Naive thymus-derived CD8-positive, alpha-beta T cell (primary cell): ENCODE data around the gene LAMA5. TPM values are rescaled to one million over a fixed set of nuclear protein-coding genes. Genes with fewer than 3 reads are reported as not detected.

ENCODE experiments used
- ATAC-seq, 2 donors: fragments of 150-1000 bp; cut with Tn5 transposase in 1 of 2; sonication (Bioruptor Pico), chemical (Tn5 transposase) in 1 of 2; 1 replicate in 1 of 2; 2 replicates in 1 of 2; pipeline ENCODE4 v1.10.0; 2021; ENCODE audit warnings: mild to moderate bottlenecking in 2 of 2, moderate library complexity in 2 of 2
- POLR2A ChIA-PET: fragments of 350-600 bp; sonication (Branson Sonifier 250); formaldehyde crosslinking; loops from one replicate; lab custom pipeline; 2021; ENCODE audit warnings: antibody characterized with exemption; lab: Charles Lee
- DNase-seq, 10 donors: peaks; one replicate each; pipeline versions ENCODE4 v3.0.0 to v3.0.0-alpha.2; 2020 to 2022
- H3K27ac Mint-ChIP-seq, 10 donors: one replicate each; pipeline ENCODE4 v1.8.0; 2020 to 2022; ENCODE audit warnings: mild to moderate bottlenecking in 10 of 10, mixed read lengths in 10 of 10, moderate library complexity in 4 of 10, inconsistent platforms in 1 of 10
- H3K27me3 Mint-ChIP-seq, 5 donors: one replicate each; pipeline ENCODE4 v1.8.0; 2021 to 2022; ENCODE audit warnings: mixed read lengths in 5 of 5
- H3K36me3 Mint-ChIP-seq, 3 donors: one replicate each; pipeline ENCODE4 v1.8.0; 2020 to 2022; ENCODE audit warnings: mixed read lengths in 3 of 3, mild to moderate bottlenecking in 2 of 3, inconsistent platforms in 1 of 3
- H3K4me1 Mint-ChIP-seq, 4 donors: one replicate each; pipeline ENCODE4 v1.8.0; 2021 to 2022; ENCODE audit warnings: mixed read lengths in 4 of 4
- H3K4me3 Mint-ChIP-seq, 10 donors: one replicate each; pipeline ENCODE4 v1.8.0; 2020 to 2022; ENCODE audit warnings: mild to moderate bottlenecking in 10 of 10, mixed read lengths in 10 of 10, moderate library complexity in 6 of 10, inconsistent platforms in 1 of 10
- H3K9me3 Mint-ChIP-seq, 9 donors: one replicate each; pipeline ENCODE4 v1.8.0; 2020 to 2022; ENCODE audit warnings: mixed read lengths in 9 of 9, mild to moderate bottlenecking in 3 of 9, inconsistent platforms in 1 of 9, moderate library complexity in 1 of 9
- polyA plus RNA-seq, 3 donors: library from polyadenylated mRNA; unstranded; fragments of 300-500 nt; fragmentation: Illumina TruSeq; gene quantifications; one replicate each; pipeline ENCODE4 v1.2.3, GENCODE V29; 2021
- total RNA-seq, 8 experiments: library from RNA in 2 of 8; stranded (reverse) in 2 of 8; gene quantifications; one replicate each; pipeline ENCODE4 v1.2.3 and lab custom pipeline; 2021 to 2026

The LAMA5 gene
- total and polyA plus RNA-seq, 5 experiments from 2014 or later: 0.27 to 4.0 (median 2.5) TPM; not detected in 2

GRCh38 chr20:62336329-62336728, 30.8 kb downstream of the LAMA5 start:
- ATAC-seq: no peak
- no peak for DNase-seq
- Mint-ChIP-seq H3K4me3 (no peak overlapping the region), H3K27ac (no peak overlapping the region), H3K4me1 (peaks cover 0 to 31% (median 0%) of the 10 kb centered on the region in 4 donors), H3K9me3 (peaks cover 0 to 7% (median 0%) of the 10 kb centered on the region in 9 donors), H3K27me3 (peaks cover 5 to 29% (median 10%) of the 10 kb centered on the region in 5 donors), H3K36me3 (peaks cover 0 to 7% (median 0%) of the 10 kb centered on the region in 3 donors)
- POLR2A ChIA-PET: no interaction called here

DNA sequence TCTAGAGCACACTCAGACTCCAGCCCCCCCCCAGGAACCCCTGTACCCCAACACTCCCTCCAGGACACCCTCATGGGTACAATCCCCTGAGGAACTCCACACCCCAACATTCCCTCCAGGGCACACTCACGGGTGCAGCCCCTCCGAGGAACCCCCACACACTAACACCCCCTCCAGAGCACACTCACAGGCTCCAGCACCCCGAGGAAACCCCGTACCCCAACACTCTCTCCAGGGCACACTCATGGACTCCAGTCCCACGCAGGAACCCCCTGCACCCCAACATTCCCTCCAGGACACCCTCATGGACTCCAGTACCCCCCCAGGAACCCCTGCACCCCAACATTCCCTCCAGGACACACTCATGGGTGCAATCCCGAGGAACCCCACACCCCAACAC, 31.6 kb downstream of the LAMA5 start:
- no peak overlapping the region for H3K4me3 Mint-ChIP-seq
- DNase-seq (no peak), ATAC-seq (no peak)
- H3K36me3 Mint-ChIP-seq: peaks cover 0 to 7% (median 0%) of the 10 kb centered on the region in 3 donors
- peaks cover 0 to 31% (median 0%) of the 10 kb centered on the region in 4 donors for H3K4me1 Mint-ChIP-seq
- H3K27me3 Mint-ChIP-seq: peaks cover 5 to 26% (median 10%) of the 10 kb centered on the region in 5 donors
- H3K9me3 Mint-ChIP-seq: peaks cover 0 to 7% (median 0%) of the 10 kb centered on the region in 9 donors
- POLR2A ChIA-PET: no interaction called here
- peak overlapping the region in 1 of 10 donors; percentile 24 for H3K27ac Mint-ChIP-seq

DNA sequence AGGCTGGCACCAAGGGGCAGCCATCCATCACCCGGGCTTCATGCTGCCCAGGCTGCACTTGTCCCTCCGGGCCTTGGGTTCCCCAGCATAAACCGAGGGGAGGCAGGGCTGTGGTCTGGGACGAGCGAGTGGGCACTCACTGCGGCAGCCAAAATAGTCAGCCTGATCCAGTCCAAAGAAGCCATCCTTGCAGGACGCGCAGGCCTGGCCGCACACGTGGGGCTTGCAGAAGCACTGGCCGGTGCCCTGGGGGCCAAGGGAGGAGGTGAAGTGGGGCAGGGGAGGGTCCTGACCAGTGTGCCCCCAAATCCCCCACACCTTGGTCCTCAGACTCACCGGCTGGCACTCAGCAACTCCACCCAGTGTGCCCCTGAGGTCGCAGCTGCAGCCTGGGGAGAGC, 32.2 kb downstream of the LAMA5 start:
- Mint-ChIP-seq H3K27me3 (peaks cover 3 to 24% (median 8%) of the 10 kb centered on the region in 5 donors), H3K36me3 (peaks cover 0 to 5% (median 0%) of the 10 kb centered on the region in 3 donors), H3K27ac (no peak overlapping the region), H3K4me3 (no peak overlapping the region), H3K4me1 (peaks cover 0 to 28% (median 0%) of the 10 kb centered on the region in 4 donors), H3K9me3 (peaks cover 0 to 3% (median 0%) of the 10 kb centered on the region in 9 donors)
- DNase-seq: no peak
- ATAC-seq: no peak
- POLR2A ChIA-PET: no interaction called here

GRCh38 chr20:62333820-62334595, 33.1 kb downstream of the LAMA5 start:
- Mint-ChIP-seq H3K9me3 (no peaks in the 10 kb centered on the region), H3K36me3 (no peaks in the 10 kb centered on the region), H3K27me3 (peaks cover 0 to 21% (median 0%) of the 10 kb centered on the region in 5 donors), H3K4me3 (no peak overlapping the region), H3K4me1 (peaks cover 0 to 21% (median 0%) of the 10 kb centered on the region in 4 donors), H3K27ac (no peak overlapping the region)
- DNase-seq (no peak), ATAC-seq (no peak)
- POLR2A ChIA-PET: no interaction called here

DNA sequence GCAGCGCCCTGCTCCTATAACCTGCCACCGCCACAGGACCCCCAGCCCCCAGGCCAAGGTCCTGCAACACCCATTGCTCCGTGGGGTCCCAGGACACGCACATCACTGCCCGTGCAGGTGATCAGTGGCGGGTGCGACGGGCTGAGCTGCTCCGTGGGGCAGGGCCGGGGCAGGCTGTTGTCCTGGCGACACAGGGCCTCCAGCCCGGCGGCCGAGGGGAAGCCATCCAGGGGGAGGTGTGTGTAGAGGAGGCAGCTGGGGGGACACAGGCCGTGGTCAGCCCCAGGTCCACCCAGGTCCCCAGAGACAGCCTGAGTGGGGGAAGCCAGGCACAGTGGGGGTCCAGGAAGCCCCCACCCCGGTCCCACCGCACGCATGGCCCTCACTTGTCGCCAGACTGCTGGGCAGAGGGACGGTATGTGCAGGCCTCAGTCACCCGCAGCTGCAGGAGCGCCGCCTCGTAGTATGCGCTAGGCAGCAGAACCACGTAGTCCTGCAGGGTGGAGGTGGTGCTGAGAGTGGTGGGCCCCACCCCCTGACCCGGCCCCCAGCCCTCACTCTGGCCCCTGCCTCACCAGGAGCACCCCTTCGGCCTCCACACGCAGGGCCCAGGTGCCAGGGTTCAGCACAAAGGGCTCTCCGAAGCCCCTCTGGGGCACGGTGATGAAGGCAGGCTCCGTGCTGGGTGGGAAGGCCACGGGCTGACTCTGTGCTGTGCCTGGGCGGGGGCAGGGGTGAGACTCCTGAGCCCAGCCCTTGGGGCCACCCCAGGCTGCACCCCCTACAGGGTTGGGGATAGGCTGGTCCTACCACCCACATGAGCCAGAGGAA, 33.9 kb downstream of the LAMA5 start:
- no peak for ATAC-seq

GRCh38 chr20:62332421-62332820, 34.7 kb downstream of the LAMA5 start:
- Mint-ChIP-seq H3K27ac (no peak overlapping the region), H3K4me1 (peaks cover 0 to 9% (median 0%) of the 10 kb centered on the region in 4 donors), H3K27me3 (peaks cover 0 to 17% (median 0%) of the 10 kb centered on the region in 5 donors), H3K9me3 (no peaks in the 10 kb centered on the region), H3K4me3 (no peak overlapping the region), H3K36me3 (no peaks in the 10 kb centered on the region)
- POLR2A ChIA-PET: no interaction called here
- ATAC-seq: no peak
- no peak for DNase-seq

More for the DNA sequence above, 33.9 kb downstream of the LAMA5 start:
- H3K36me3 Mint-ChIP-seq: no peaks in the 10 kb centered on the region
- POLR2A ChIA-PET: no interaction called here
- no peak overlapping the region for H3K27ac Mint-ChIP-seq
- H3K27me3 Mint-ChIP-seq: peaks cover 0 to 20% (median 0%) of the 10 kb centered on the region in 5 donors
- DNase-seq: no peak
- peaks cover 0 to 16% (median 0%) of the 10 kb centered on the region in 4 donors for H3K4me1 Mint-ChIP-seq
- H3K9me3 Mint-ChIP-seq: no peaks in the 10 kb centered on the region
- no peak overlapping the region for H3K4me3 Mint-ChIP-seq

DNA sequence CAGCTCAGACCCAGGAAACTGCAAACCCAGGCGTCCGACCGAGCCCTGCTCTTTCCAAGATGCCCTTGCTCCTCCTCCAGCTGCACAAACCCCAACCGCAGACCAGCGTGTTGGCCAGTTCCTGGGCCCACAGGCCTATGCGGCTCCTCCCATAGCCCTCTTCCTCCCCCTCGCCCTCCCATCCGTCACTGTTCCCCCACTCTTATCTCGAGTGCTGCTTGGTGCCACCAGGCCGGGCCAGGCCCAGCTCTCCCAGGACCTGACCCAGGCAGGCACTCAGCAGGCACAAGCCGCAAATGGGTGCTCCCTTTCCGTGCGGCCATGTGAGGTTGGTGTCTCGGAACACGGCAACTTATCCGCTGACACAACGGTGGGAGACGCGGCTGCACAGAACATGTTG, 35.8 kb downstream of the LAMA5 start:
- Mint-ChIP-seq H3K27me3 (peaks cover 0 to 9% (median 0%) of the 10 kb centered on the region in 5 donors), H3K4me3 (no peak overlapping the region), H3K36me3 (no peaks in the 10 kb centered on the region), H3K9me3 (no peaks in the 10 kb centered on the region), H3K27ac (no peak overlapping the region), H3K4me1 (no peaks in the 10 kb centered on the region)
- POLR2A ChIA-PET: no interaction called here
- DNase-seq: no peak
- no peak for ATAC-seq

- DNase-seq (no peak), ATAC-seq (no peak)
- POLR2A ChIA-PET: no interaction called here
- Mint-ChIP-seq H3K4me3 (no peak overlapping the region), H3K4me1 (no peaks in the 10 kb centered on the region), H3K36me3 (no peaks in the 10 kb centered on the region), H3K27me3 (peaks cover 0 to 5% (median 0%) of the 10 kb centered on the region in 5 donors), H3K9me3 (no peaks in the 10 kb centered on the region), H3K27ac (no peak overlapping the region)
Measured at GRCh38 chr20:62330576-62331317, 36.4 kb downstream of the LAMA5 start.

DNA sequence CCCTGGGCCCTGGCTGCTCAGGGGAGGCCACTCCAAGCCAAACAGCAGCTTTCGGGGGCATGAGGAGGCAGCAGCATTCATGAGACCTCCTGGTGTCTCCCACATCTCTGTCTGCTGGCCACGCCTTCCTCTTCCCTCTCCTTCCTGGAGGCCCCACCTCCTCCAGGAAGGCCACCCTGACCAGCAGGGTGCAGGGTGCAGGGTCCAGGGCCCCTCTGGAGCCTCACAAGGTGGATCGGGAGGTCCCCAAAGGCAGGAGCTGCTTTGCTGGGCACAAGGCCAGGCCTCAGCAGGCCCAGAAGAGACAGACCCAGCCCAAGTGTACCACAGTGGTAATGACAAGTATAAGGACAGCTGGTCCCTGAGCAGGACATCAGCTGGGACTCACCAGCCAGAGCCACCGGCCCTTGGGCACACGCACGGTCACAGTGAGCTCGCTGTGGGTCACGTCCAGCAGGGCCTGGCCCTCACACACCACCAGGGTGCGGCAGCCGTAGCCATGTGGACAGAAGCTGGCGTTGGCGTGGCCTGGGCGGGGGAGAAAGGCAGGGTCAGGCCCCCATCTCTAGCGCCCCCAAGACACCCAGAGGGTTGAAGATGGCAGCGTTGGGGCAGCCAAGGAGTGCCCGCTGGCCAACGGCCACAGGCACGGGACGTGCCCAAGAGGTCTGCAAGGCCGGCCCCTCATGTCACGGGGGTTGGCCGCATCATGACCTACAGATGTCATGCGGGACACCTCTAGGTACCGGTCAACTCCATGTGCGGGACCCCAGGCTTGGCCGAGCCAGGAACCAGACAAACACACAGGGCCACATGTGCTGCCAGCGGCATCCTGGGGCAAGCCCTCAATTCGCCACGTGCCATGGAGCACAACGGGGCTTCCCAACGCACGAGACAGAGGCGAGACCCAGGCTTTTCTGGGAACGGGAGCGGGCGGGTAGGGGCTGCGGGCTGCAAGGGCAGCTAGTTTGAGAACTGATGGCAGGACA, 37.4 kb downstream of the LAMA5 start:
- ATAC-seq (no peak), DNase-seq (no peak)
- H3K4me1 Mint-ChIP-seq: peaks cover 0 to 2% (median 0%) of the 10 kb centered on the region in 4 donors
- H3K27me3 Mint-ChIP-seq: no peaks in the 10 kb centered on the region
- no peaks in the 10 kb centered on the region for H3K36me3 Mint-ChIP-seq
- no peak overlapping the region for H3K27ac Mint-ChIP-seq
- no peaks in the 10 kb centered on the region for H3K9me3 Mint-ChIP-seq
- no peak overlapping the region for H3K4me3 Mint-ChIP-seq
- POLR2A ChIA-PET: no interaction called here

- H3K9me3 Mint-ChIP-seq: no peaks in the 10 kb centered on the region
- H3K36me3 Mint-ChIP-seq: no peaks in the 10 kb centered on the region
- POLR2A ChIA-PET: no interaction called here
- H3K4me1 Mint-ChIP-seq: peaks cover 0 to 2% (median 0%) of the 10 kb centered on the region in 4 donors
- H3K4me3 Mint-ChIP-seq: no peak overlapping the region
- H3K27me3 Mint-ChIP-seq: no peaks in the 10 kb centered on the region
- H3K27ac Mint-ChIP-seq: no peak overlapping the region
- DNase-seq (no peak), ATAC-seq (no peak)
Measured at GRCh38 chr20:62328684-62329388, 38.3 kb downstream of the LAMA5 start.
